BE2C (cell line): ENCODE results near the gene VAV3.

Source experiments
- DNase-seq: peaks from one replicate; pipeline ENCODE4 v3.0.0-alpha.2; 2020
- H3K27me3 ChIP-seq: fragments of 250-450 bp; sonication (Bioruptor Pico); 2 replicates; pipeline ENCODE4 v1.5.1; 2020; ENCODE audit warnings: mild to moderate bottlenecking
- H3K36me3 ChIP-seq: fragments of 250-450 bp; sonication (Bioruptor Pico); 2 replicates; pipeline ENCODE4 v1.5.1; 2020; ENCODE audit warnings: mild to moderate bottlenecking
- H3K4me1 ChIP-seq: fragments of 250-450 bp; sonication (Bioruptor Pico); 2 replicates; pipeline ENCODE4 v1.5.1; 2020
- H3K4me3 ChIP-seq: 2 replicates; pipeline ENCODE4 v1.5.1; 2011; ENCODE audit warnings: low read depth, low read length
- H3K9me3 ChIP-seq: fragments of 250-450 bp; sonication (Bioruptor Pico); 2 replicates; pipeline ENCODE4 v1.5.1; 2020
- CTCF ChIP-seq: IDR thresholded peaks from 2 replicates; pipeline ENCODE4 v1.5.1; 2012; ENCODE audit warnings: mild to moderate bottlenecking, low read depth, low read length

Gene VAV3

GRCh38 chr1:107788206-107789202, 176.5 kb downstream of the VAV3 start:
- DNase-seq = no peak
- Histone ChIP-seq H3K4me1 (no peaks in the 10 kb centered on the region), H3K9me3 (no peaks in the 10 kb centered on the region), H3K4me3 (no peak overlapping the region), H3K36me3 (no peaks in the 10 kb centered on the region), H3K27me3 (peaks cover 12% of the 10 kb centered on the region)
- no peak for TF ChIP-seq CTCF

GRCh38 chr1:107787299-107787698, 177.7 kb downstream of the VAV3 start:
- Histone ChIP-seq H3K4me3 (no peak overlapping the region), H3K9me3 (no peaks in the 10 kb centered on the region), H3K27me3 (peaks cover 10% of the 10 kb centered on the region), H3K4me1 (no peaks in the 10 kb centered on the region), H3K36me3 (no peaks in the 10 kb centered on the region)
- no peak for DNase-seq
- TF ChIP-seq CTCF = no peak

- Histone ChIP-seq H3K9me3 (no peaks in the 10 kb centered on the region), H3K36me3 (no peaks in the 10 kb centered on the region), H3K27me3 (peaks cover 9% of the 10 kb centered on the region), H3K4me1 (no peaks in the 10 kb centered on the region), H3K4me3 (no peak overlapping the region)
- no peak for TF ChIP-seq CTCF
- DNase-seq = no peak
Observed at GRCh38 chr1:107786203-107786845, 178.7 kb downstream of the VAV3 start.

GRCh38 chr1:107785496-107786202, 179.3 kb downstream of the VAV3 start:
- TF ChIP-seq CTCF = no peak
- Histone ChIP-seq H3K9me3 (no peaks in the 10 kb centered on the region), H3K36me3 (no peaks in the 10 kb centered on the region), H3K4me3 (no peak overlapping the region), H3K4me1 (no peaks in the 10 kb centered on the region), H3K27me3 (peaks cover 12% of the 10 kb centered on the region)
- DNase-seq = no peak

- peak; percentile 43 for DNase-seq
- Histone ChIP-seq H3K9me3 (no peaks in the 10 kb centered on the region), H3K36me3 (no peaks in the 10 kb centered on the region), H3K4me1 (no peaks in the 10 kb centered on the region), H3K27me3 (peaks cover 18% of the 10 kb centered on the region), H3K4me3 (no peak overlapping the region)
- peak; percentile 69 for TF ChIP-seq CTCF
Observed at GRCh38 chr1:107782217-107782845, 182.6 kb downstream of the VAV3 start.
